K562 (cell line): ENCODE measurements around the gene COX7A1. TPM values are rescaled to one million over a fixed set of nuclear protein-coding genes. Genes with fewer than 3 reads are reported as not detected.

Experiments
- BRF2 ChIP-seq: IDR thresholded peaks from 3 replicates; pipeline ENCODE4 v1.6.1; 2011; ENCODE audit warnings: borderline replicate concordance, mild to moderate bottlenecking; ENCODE audit not compliant: insufficient read length, insufficient read depth
- CEBPG ChIP-seq, 3 experiments: fragments of 200-800 bp in 1 of 3; sonication (Bioruptor generic) in 1 of 3; sonication (generic) in 1 of 3; formaldehyde crosslinking in 1 of 3; IDR thresholded peaks in 2 of 3; conservative IDR thresholded peaks in 1 of 3; 2 replicates each; pipeline versions ENCODE4 v1.6.1 to v1.8.0; 2016 to 2022; ENCODE audit warnings: missing compliant biosample characterization in 2 of 3, missing genetic modification characterization in 2 of 3, mild to moderate bottlenecking in 1 of 3, missing genetic modification reagents in 1 of 3
- HMBOX1 ChIP-seq: sonication (generic); IDR thresholded peaks from 2 replicates; pipeline ENCODE4 v1.6.1; 2016
- KHSRP ChIP-seq: fragments of 450-650 bp; IDR thresholded peaks from 2 replicates; pipeline ENCODE4 v1.6.1; 2017
- KLF13 ChIP-seq: fragments of 450-650 bp; IDR thresholded peaks from 2 replicates; pipeline ENCODE4 v1.6.1; 2016; ENCODE audit warnings: missing genetic modification characterization, low read depth, mild to moderate bottlenecking, missing compliant biosample characterization, moderate library complexity, borderline replicate concordance
- NFE2L1 ChIP-seq: fragments of 450-650 bp; IDR thresholded peaks from 2 replicates; pipeline ENCODE4 v1.6.1; 2016; ENCODE audit warnings: missing genetic modification characterization, low read depth, mild to moderate bottlenecking, missing compliant biosample characterization, moderate library complexity, borderline replicate concordance
- NR2C1 ChIP-seq, 2 experiments: fragments of 450-650 bp; IDR thresholded peaks; 2 replicates each; pipeline ENCODE4 v1.6.1; 2017; ENCODE audit warnings: mild to moderate bottlenecking in 2 of 2, antibody characterized with exemption in 1 of 2, inconsistent platforms in 1 of 2, missing compliant biosample characterization in 1 of 2, missing genetic modification characterization in 1 of 2
- PHB2 ChIP-seq: fragments of 450-650 bp; IDR thresholded peaks from 2 replicates; pipeline ENCODE4 v1.6.1; 2017; ENCODE audit warnings: low read depth
- RCOR1 ChIP-seq, 2 experiments: IDR thresholded peaks; 2 replicates each; pipeline ENCODE4 v1.6.1; 2012; ENCODE audit warnings: low read depth in 2 of 2, low read length in 2 of 2, borderline replicate concordance in 1 of 2, improper control_type of control experiment in 1 of 2
- TAF7 ChIP-seq: fragments of 450-650 bp; IDR thresholded peaks from 2 replicates; pipeline ENCODE4 v1.6.1; 2016; ENCODE audit warnings: missing genetic modification characterization, missing compliant biosample characterization
- U2AF2 ChIP-seq: fragments of 200-400 bp; formaldehyde crosslinking; optimal IDR thresholded peaks from 2 replicates; pipeline ENCODE3; 2017; ENCODE audit warnings: low read depth, mild to moderate bottlenecking, low read length
- UBTF ChIP-seq, 2 experiments: IDR thresholded peaks; 2 replicates each; pipeline ENCODE4 v1.6.1; 2012; ENCODE audit warnings: improper control_type of control experiment in 2 of 2, low read depth in 2 of 2, low read length in 2 of 2, borderline replicate concordance in 1 of 2
- ZEB2 ChIP-seq: fragments of 450-650 bp; IDR thresholded peaks from 2 replicates; pipeline ENCODE4 v1.6.1; 2016
- ZNF174 ChIP-seq: fragments of 250-450 bp; sonication (Bioruptor Pico); IDR thresholded peaks from 2 replicates; pipeline ENCODE4 v1.4.0; 2020; ENCODE audit warnings: mild to moderate bottlenecking
- ZNF280B ChIP-seq: fragments of 250-450 bp; sonication (Bioruptor Pico); IDR thresholded peaks from 2 replicates; pipeline ENCODE4 v1.5.1; 2021; ENCODE audit warnings: mild to moderate bottlenecking
- ZNF3 ChIP-seq: fragments of 250-450 bp; sonication (Bioruptor Pico); IDR thresholded peaks from 2 replicates; pipeline ENCODE4 v1.5.0; 2021; ENCODE audit warnings: mild to moderate bottlenecking, moderate library complexity
- ZNF408 ChIP-seq: fragments of 250-450 bp; sonication (Bioruptor Pico); IDR thresholded peaks from 2 replicates; pipeline ENCODE4 v1.4.0; 2020; ENCODE audit warnings: low read depth, mild to moderate bottlenecking, moderate library complexity
- polyA plus RNA-seq, 8 experiments: library from polyadenylated mRNA; depleted of rRNA in 4 of 8; stranded (reverse) in 5 of 8; unstranded in 3 of 8; fragments of >200 nt; fragmentation: Nextera tagmentation in 2 of 8; fragmentation: Illumina TruSeq in 1 of 8; extraction: Ambion mirVana in 2 of 8; extraction: Trizol in 1 of 8; gene quantifications; 2 replicates each; pipeline versions ENCODE4 v1.2.1 to v1.2.3, GENCODE V29; 2011 to 2014; ENCODE audit warnings: inconsistent platforms in 1 of 8, missing spikeins in 1 of 8
- total RNA-seq, 7 experiments: library from RNA; depleted of rRNA in 6 of 7; stranded (reverse); fragments of >200 nt in 6 of 7; fragmentation: Illumina TruSeq in 2 of 7; extraction: Trizol in 2 of 7; gene quantifications; 2 replicates each; pipeline versions ENCODE4 v1.2.1 to v1.2.3, GENCODE V29; 2011 to 2021; ENCODE audit warnings: low replicate concordance in 1 of 7

COX7A1 gene
- total and polyA plus RNA-seq, 9 of the 15 experiments (the other 6 are each of a cell fraction or from before 2014, with no cell fraction given): 0.08 TPM; not detected in 8

GRCh38 chr19:36106991-36107390, 45.3 kb downstream of the COX7A1 start (continued):
- no peak for TF ChIP-seq BRF2
- no peak for TF ChIP-seq U2AF2
- peak; percentile 47; the same call in 1 of the 2 replicates for TF ChIP-seq CEBPG (CRISPR knock-in tag; IDR thresholded peaks at IDR 0.05)
- peak in 1 of 2 experiments; percentile 60; a peak in 1 of 4 replicates for TF ChIP-seq CEBPG (tag; conservative IDR thresholded peaks at IDR 0.05 in 1 of 2, IDR thresholded peaks at IDR 0.05 in 1 of 2)
- no peak for TF ChIP-seq ZNF408 (CRISPR knock-in tag)
- TF ChIP-seq PHB2: no peak
- no peak for TF ChIP-seq KLF13 (tag)
- TF ChIP-seq RCOR1 (IDR thresholded peaks at IDR 0.05; ENCODE audit: borderline replicate concordance in 1 of 2, low read depth in 2 of 2, low read length in 2 of 2): no peak
- no peak for TF ChIP-seq ZNF280B
- no peak for TF ChIP-seq ZEB2
- TF ChIP-seq HMBOX1: no peak
- TF ChIP-seq ZNF174 (CRISPR knock-in tag): no peak
- no peak for TF ChIP-seq UBTF (IDR thresholded peaks at IDR 0.05; ENCODE audit: borderline replicate concordance in 1 of 2, low read depth in 2 of 2, low read length in 2 of 2)
- no peak for TF ChIP-seq TAF7
- TF ChIP-seq NFE2L1: no peak
- no peak for TF ChIP-seq NR2C1 (IDR thresholded peaks at IDR 0.05)
- 0 out of 2 replicates have a peak, but pooled peaks have one; percentile 27 for TF ChIP-seq NR2C1 (tag; IDR thresholded peaks at IDR 0.05)
- TF ChIP-seq ZNF3 (CRISPR knock-in tag): no peak
- TF ChIP-seq KHSRP: no peak
